GM12892 (cell line): ENCODE data around the gene DDX59.

Source experiments
- DNase-seq: peaks from one replicate; pipeline ENCODE4 v3.0.0; 2011; ENCODE audit not compliant: insufficient read length
- FAIRE-seq: peaks from 2 replicates; lab custom pipeline; 2011; peaks lifted over from hg19 to GRCh38; lab: Jason Lieb, UNC
- POLR2A ChIP-seq: IDR thresholded peaks from 2 replicates; pipeline ENCODE4 v1.6.1; 2011; ENCODE audit warnings: low read depth, low read length, control low read depth
- POLR2AphosphoS5 ChIP-seq: IDR thresholded peaks from 2 replicates; pipeline ENCODE4 v1.6.1; 2011; ENCODE audit warnings: low read depth, low read length, control low read depth
- TAF1 ChIP-seq: IDR thresholded peaks from 2 replicates; pipeline ENCODE4 v1.6.1; 2011; ENCODE audit warnings: low read depth, mild to moderate bottlenecking, control low read depth, low read length, borderline replicate concordance

The DDX59 gene

GRCh38 chr1:200626853-200627534, 42.7 kb downstream of the DDX59 start:
- DNase-seq, result no peak
- no peak for FAIRE-seq
- TF ChIP-seq POLR2AphosphoS5 (no peak), TAF1 (no peak), POLR2A (no peak)

- TF ChIP-seq POLR2A (no peak), TAF1 (no peak), POLR2AphosphoS5 (no peak)
- FAIRE-seq (peak; percentile 17), DNase-seq (peak; percentile 17)
Observed at GRCh38 chr1:200625381-200625824, 44.3 kb downstream of the DDX59 start.

GRCh38 chr1:200624679-200625335, 44.9 kb downstream of the DDX59 start:
- FAIRE-seq, result no peak
- no peak for DNase-seq

DNA sequence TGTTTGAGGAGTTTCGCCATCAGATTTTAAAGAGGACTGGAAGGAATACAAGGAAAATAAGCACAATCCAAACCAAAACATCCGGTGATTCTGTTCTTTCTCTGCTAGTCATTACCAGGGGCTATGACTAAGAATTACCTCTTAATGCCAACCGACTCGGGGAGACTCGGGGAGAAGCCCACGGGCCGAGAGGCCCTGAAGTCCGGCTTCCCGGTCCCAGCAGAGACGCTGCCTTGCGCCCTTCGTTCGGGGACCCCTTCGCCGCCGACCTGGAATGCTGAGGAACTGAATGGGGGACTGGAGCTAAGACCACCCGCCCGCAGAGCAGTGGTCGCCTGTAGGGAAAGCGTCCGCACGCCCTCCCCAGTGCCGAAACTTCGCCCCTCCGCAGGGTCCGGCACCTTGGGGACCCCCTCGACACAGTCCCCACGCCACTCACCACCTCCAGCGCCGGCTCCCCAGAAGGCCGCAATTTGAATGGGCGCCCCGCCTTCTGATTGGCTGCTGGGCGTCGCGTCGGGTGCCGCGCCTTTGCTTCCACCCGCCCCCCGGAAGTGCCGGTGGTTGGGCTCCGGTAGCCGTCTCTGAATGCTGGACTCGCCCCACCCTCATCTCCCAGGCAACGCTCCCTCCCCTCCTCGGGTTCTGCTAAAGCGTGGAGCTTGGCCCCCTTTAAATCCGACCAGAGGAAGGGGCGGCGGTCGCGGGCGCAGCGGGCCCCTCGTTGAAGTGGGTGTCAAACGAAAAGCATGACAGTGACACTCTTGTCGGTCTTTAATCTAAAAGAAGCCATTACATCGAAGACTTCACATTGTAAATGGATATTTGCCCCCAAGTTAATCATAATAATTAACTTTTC, 49.2 kb downstream of the DDX59 start, which contains the start of gene KIF14:
Gene KIF14 (minus strand): TSS at position 479 of the 859 bp plus-strand sequence. CDS start 2,028 bp downstream, outside the sequence.
- DNase-seq (peak; percentile 89), FAIRE-seq (peak; percentile 95)
- TF ChIP-seq POLR2AphosphoS5, result peak; percentile 62
- 0 out of 2 replicates have a peak, but pooled peaks have one; percentile 13 for TF ChIP-seq TAF1
- peak; percentile 72; the same call in 1 of the 2 replicates for TF ChIP-seq POLR2A

More at GRCh38 chr1:200624679-200625335, 44.9 kb downstream of the DDX59 start:
- TF ChIP-seq TAF1 (no peak), POLR2A (no peak), POLR2AphosphoS5 (no peak)

DNA sequence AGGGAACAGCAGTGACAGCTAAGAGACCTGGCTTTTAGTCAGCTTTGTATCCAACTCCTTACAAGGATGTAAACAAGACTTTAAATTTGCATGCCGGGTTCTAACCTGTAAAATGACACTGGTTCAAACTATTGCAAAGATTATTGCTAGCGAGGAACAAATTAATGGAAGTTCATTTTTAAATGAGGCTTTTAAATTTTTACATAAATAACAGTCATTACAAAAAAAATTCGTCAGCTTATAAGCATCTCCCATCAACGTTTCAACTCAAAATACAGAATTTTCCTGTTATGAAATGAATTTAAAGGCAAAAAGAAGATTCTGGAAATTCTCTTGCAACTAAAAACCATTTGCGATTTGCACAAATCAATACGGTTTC, 49.8 kb downstream of the DDX59 start:
- FAIRE-seq, result no peak
- TF ChIP-seq POLR2A, result no peak
- TF ChIP-seq POLR2AphosphoS5, result no peak
- TF ChIP-seq TAF1, result no peak
- no peak for DNase-seq

DNA sequence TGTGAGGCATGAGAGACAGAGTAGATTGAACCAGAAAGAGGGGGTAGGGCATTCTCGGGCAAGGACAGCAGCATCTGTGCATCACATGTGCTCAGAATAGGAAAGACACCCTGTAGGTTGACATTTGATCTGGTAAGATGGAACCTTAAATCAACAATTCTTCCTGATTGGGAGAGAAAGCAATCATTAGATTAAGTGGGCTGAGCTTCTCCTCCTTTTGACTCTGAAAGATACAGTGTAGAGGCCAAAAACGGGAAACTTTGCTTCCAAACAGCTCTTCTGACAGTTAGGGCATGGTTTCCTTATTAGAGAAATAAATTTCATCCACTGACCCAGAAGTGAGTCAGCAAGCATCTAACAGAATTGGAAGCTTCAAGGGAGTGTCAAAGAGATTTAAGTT, 58.9 kb downstream of the DDX59 start:
- no peak for DNase-seq
- FAIRE-seq, result no peak
- TF ChIP-seq POLR2A (no peak), POLR2AphosphoS5 (no peak), TAF1 (no peak)

- DNase-seq, result no peak
- TF ChIP-seq POLR2A (no peak), TAF1 (no peak), POLR2AphosphoS5 (no peak)
- FAIRE-seq, result no peak
Observed at GRCh38 chr1:200602632-200603031, 67.1 kb downstream of the DDX59 start.
